KOPT-K1 (cell line): ENCODE results near the gene KLK13.

ENCODE experiments used
- H3K27ac ChIP-seq: fragments of 200-600 bp; sonication (generic); 2 replicates; pipeline ENCODE4 v1.5.1; 2016; ENCODE audit warnings: antibody characterized with exemption, mild to moderate bottlenecking, low read depth, low read length; ENCODE audit not compliant: poor library complexity, severe bottlenecking
- H3K36me3 ChIP-seq: fragments of 200-600 bp; sonication (generic); 2 replicates; pipeline ENCODE4 v1.5.1; 2017; ENCODE audit warnings: antibody characterized with exemption, mild to moderate bottlenecking, low read length, moderate library complexity; ENCODE audit not compliant: insufficient read depth
- H3K9me3 ChIP-seq: fragments of 200-600 bp; sonication (generic); 2 replicates; pipeline ENCODE4 v1.5.1; 2017; ENCODE audit warnings: antibody characterized with exemption, low read length, mild to moderate bottlenecking; ENCODE audit not compliant: insufficient read depth, poor library complexity, severe bottlenecking

Gene KLK13

GRCh38 chr19:51097166-51097738 is 32.4 kb upstream of the KLK13 start:
- Histone ChIP-seq H3K27ac (no peak overlapping the region), H3K9me3 (no peaks in the 10 kb centered on the region), H3K36me3 (peaks cover 49% of the 10 kb centered on the region)

- Histone ChIP-seq H3K27ac (no peak overlapping the region), H3K9me3 (no peaks in the 10 kb centered on the region), H3K36me3 (peaks cover 44% of the 10 kb centered on the region)
Observed at GRCh38 chr19:51096473-51097165, 31.7 kb upstream of the KLK13 start.

DNA sequence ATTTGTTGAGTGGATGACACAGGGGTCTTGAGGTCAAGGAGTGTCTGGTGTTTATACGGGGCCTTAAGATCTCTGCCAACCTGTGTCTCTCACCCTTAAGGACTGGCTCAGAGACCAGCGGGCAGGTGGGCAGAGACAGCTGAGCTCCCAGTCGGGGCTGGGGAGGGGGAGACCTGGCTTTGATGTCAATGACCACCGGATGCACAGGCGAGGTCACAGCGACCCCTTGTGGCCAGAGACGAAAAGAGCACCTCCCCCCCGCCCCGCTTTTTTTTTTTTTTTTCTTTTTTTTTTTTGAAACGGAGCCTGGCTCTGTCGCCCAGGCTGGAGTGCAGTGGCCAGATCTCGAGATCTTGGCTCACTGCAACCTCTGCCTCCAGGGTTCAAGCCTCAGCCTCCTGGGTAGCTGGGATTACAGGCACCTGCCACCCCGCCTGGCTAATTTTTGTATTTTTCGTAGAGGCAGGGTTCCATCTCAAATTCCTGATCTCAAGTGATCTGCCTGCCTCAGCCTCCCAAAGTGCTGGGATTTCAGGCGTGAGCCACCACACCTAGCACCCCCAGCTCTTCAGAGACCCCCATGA is 29.9 kb upstream of the KLK13 start:
- Histone ChIP-seq H3K36me3 (peaks cover 26% of the 10 kb centered on the region; the same call in 1 of the 2 replicates), H3K9me3 (no peaks in the 10 kb centered on the region), H3K27ac (no peak overlapping the region)

GRCh38 chr19:51093510-51094345 is 28.8 kb upstream of the KLK13 start:
- Histone ChIP-seq H3K27ac (no peak overlapping the region), H3K9me3 (no peaks in the 10 kb centered on the region), H3K36me3 (peaks cover 18% of the 10 kb centered on the region; the same call in 1 of the 2 replicates)

DNA sequence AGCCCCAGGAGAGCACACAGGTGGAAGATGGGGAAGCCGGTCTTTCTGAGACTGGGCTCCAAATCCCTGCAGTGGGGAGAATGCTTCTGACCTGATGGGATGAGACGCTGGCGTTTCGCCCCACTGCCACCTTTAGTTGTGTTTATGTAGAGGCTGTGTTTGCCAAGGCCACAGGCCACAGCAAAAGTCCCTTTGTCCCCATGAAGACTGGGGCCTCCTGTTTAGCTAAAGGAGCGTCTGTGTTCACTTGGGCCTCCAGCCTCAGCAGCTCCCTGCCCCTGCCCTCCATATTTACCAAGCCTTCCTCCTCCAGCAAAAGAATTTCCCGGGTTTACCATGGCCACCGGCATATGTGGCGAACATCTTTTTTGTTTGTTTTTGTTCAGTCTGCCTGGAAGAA is 28.2 kb upstream of the KLK13 start:
- Histone ChIP-seq H3K36me3 (peaks cover 15% of the 10 kb centered on the region; the same call in 1 of the 2 replicates), H3K27ac (no peak overlapping the region), H3K9me3 (no peaks in the 10 kb centered on the region)

DNA sequence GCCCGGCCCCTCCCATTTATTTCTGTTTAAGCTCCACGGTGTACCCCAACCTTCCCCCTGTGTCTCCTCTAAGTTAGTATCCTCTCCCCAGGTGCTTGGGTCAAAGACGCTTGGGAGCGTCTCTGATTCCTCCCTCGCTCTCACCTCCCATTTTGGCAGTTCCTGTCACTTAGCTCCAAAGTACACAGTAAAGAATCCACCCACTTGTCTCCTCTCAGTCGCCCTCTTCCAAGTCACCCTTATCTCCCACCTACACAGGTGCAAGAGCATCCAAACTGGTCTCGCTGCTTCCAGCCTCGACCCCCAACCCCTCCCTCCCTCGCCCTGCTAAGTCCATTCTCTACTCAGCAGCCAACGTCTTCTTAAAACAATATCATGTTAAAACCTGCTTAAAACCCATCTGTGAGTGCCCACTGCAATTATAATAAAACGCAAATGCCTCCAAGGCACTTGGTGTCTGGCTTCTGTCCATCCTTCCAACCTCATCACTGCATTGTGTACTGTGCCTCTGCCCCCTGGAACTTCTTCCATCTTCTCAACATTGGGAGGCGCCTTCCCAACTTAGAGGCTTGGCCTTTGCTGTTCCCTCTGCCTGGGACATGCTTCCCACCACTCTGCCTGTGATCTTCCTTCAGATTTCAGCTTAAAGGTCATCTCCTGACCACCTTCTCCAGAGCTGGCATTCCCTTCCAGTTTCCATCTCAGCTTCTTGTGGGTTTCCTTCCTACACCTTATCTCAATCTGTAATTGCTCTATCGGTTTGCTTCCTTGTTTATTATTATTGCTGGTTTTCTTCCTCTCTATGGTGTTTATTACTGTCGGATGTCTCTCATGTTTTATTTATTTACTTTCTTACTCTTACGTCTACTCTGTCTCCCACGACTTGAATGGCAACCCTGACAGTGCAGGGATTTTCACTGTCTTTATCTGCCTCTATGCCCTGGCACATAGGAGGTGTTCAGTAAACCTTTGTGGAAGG is 27.3 kb upstream of the KLK13 start:
- Histone ChIP-seq H3K9me3 (no peaks in the 10 kb centered on the region), H3K27ac (no peak overlapping the region), H3K36me3 (peaks cover 8% of the 10 kb centered on the region; the same call in 1 of the 2 replicates)

DNA sequence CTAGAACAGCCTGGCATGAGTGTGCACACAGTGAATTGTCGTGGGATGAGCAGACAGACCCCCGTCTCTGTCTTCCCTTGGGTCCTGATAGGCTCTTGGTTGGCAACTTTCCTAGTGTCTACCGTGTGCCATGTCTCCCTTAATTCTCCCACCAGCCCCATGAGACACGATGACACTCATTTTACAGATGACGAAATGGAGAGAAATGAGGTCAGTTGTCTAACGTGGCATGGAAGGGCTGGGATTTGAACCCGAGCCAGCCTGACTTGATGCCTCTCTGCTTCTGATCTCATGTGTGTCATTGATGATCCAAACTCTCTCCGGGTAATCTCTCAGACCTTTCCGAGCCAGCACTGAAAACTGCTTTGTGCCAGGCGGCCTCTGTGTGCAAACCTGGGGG is 26.2 kb upstream of the KLK13 start:
- H3K9me3 ChIP-seq = no peaks in the 10 kb centered on the region
- no peaks in the 10 kb centered on the region for H3K36me3 ChIP-seq
- no peak overlapping the region for H3K27ac ChIP-seq

DNA sequence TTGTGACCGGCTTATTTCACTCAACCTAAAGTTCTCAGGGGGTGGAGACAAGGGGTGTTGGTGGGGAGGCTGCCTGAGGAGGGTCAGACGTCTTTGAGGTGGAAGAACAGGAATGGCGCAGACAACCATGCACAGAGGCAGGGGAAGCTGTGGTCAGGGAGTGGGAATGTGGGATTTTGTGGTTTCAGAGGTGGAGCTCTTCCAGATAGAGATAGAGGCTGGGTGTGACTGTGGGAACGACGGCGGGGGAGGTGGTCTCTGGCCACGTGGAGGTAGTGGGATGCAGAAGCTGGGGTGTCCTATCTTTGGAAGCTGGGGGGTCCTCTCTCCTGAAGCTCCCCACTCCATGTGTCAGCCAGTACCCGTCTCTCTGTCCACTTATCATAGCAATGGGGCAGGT is 25.6 kb upstream of the KLK13 start:
- Histone ChIP-seq H3K36me3 (no peaks in the 10 kb centered on the region), H3K9me3 (no peaks in the 10 kb centered on the region), H3K27ac (no peak overlapping the region)

- Histone ChIP-seq H3K27ac (no peak overlapping the region), H3K36me3 (no peaks in the 10 kb centered on the region), H3K9me3 (no peaks in the 10 kb centered on the region)
Observed at GRCh38 chr19:51089786-51090185, 24.9 kb upstream of the KLK13 start.

DNA sequence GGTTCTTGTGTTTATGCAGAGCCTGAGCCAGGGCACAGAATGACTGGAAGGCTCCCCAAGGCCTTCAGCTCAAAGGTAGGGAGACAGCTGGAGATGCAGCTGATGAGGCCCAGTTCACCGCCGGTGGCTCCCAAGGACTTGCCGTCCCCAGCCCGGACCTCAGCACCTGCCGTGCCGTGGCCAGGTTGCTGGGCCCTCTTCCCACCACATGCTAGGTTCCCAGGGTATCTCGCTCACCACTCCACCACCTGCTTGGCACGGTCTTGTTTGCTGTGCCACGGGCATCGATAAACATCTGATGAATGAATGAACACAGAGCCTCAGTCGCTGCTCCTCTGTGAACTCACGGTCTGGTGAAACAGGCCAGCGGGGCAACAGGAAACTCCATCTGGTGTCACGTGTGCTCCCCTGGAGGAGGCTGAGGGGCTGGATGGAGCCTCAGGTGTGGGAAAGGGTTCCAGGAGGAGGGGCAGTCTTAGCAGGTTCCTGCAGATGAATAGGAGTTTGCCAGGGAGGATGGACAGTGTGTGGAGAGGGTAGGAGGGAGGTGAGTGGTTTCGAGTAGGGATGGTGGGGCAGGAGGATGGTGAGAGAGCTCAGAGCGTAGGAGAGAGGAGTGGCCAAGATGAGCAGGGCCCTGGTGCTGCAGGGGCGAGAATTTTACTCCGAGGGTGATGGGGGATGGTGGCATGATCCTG is 21.4 kb upstream of the KLK13 start:
- no peaks in the 10 kb centered on the region for H3K9me3 ChIP-seq
- H3K27ac ChIP-seq = no peak overlapping the region
- H3K36me3 ChIP-seq = no peaks in the 10 kb centered on the region

DNA sequence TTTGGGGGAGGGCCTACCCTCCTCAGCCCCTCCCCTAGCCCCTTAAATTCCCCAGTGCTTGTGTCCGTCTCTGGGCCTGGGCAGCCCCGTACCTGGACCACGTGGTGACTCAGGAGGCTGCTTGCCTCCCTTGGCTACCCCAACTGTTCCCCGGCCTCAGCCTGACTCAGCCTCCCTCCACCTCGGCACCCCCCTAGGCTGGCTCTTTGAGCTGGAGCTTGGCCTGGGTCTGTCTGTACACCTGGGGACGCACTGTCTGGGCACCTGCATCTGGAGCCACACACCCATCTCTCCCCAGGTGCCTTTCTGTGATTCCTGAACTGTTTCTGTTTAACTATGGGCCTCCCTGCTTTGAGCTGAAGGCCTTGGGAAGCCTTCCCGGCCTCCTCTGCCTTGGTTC is 19.6 kb upstream of the KLK13 start:
- no peaks in the 10 kb centered on the region for H3K36me3 ChIP-seq
- H3K9me3 ChIP-seq = no peaks in the 10 kb centered on the region

GRCh38 chr19:51083783-51084182 is 18.9 kb upstream of the KLK13 start:
- H3K36me3 ChIP-seq = no peaks in the 10 kb centered on the region
- H3K9me3 ChIP-seq = no peaks in the 10 kb centered on the region
- H3K27ac ChIP-seq = no peak overlapping the region

More for the DNA sequence above, 19.6 kb upstream of the KLK13 start:
- no peak overlapping the region for H3K27ac ChIP-seq

- H3K27ac ChIP-seq = no peak overlapping the region
- H3K9me3 ChIP-seq = no peaks in the 10 kb centered on the region
- H3K36me3 ChIP-seq = no peaks in the 10 kb centered on the region
Observed at GRCh38 chr19:51083181-51083580, 18.3 kb upstream of the KLK13 start.

- Histone ChIP-seq H3K36me3 (no peaks in the 10 kb centered on the region), H3K9me3 (no peaks in the 10 kb centered on the region), H3K27ac (no peak within 1 kb of the TSS)
Observed at GRCh38 chr19:51082611-51083010, 17.7 kb upstream of the KLK13 start, which contains the start of gene KLK14. Gene KLK14, minus strand, starts transcription at chr19:51082887. Its CDS starts 273 bp downstream, at chr19:51082614.
